HG02943 (cell line): ENCODE results near the gene AMPD2.

ENCODE experiments used
- ATAC-seq: cut with Tn5 transposase; IDR thresholded peaks from one replicate; pipeline ENCODE4 v1.9.1; 2021; ENCODE audit warnings: mild to moderate bottlenecking, low read depth, moderate library complexity; ENCODE audit not compliant: unreplicated experiment

Gene AMPD2

DNA sequence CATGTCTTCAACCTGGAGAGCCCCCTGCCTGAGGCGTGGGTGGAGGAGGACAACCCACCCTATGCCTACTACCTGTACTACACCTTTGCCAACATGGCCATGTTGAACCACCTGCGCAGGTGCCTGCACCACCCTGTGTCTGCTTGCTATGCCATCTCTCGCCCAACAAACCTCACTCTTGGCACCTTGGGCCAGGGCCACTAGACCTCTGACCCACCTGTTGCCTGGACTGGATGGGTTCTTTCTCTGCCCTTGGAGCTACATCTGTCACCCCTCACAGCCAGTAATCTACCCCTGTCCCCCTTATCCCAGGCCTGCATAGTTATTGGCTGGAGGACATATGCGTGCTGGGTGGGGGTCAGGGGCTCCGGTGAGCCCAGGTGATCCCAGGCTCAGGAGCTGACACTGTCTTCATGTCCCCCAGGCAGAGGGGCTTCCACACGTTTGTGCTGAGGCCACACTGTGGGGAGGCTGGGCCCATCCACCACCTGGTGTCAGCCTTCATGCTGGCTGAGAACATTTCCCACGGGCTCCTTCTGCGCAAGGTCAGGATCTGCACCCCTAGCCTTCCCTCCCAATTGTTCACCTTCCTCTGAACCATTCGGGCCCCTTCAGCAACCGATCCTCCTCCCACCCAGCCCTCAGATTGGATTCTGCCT lies 9.9 kb downstream of the AMPD2 start:
- ATAC-seq = no peak

DNA sequence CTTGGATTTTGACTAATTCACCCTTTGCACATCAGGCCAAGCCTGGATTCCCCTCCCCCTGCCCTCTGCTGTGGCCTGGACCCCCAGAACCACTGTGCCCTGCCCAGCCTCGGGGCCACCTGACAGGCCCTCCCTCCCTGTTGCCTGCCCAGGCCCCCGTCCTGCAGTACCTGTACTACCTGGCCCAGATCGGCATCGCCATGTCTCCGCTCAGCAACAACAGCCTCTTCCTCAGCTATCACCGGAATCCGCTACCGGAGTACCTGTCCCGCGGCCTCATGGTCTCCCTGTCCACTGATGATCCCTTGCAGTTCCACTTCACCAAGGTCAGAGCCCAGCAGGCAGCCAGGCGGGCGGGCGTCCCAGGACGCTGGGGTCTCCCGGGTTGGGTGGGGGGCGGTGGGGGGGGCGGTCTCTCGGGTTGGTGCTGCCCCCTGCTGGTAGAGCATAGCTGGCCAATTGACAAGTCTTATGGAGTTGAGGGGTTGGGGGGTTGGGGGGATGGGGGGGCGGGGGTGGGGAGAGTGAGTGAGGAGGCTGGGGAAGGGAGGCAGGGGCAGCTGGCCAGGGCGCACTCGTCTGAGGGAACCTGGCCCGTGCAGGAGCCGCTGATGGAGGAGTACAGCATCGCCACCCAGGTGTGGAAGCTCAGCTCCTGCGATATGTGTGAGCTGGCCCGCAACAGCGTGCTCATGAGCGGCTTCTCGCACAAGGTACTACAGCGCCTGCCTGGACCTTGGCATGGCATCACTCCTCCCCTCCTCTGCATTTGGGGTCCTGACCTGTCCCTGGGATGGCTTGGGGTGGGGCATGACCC lies 10.7 kb downstream of the AMPD2 start:
- ATAC-seq = no peak

DNA sequence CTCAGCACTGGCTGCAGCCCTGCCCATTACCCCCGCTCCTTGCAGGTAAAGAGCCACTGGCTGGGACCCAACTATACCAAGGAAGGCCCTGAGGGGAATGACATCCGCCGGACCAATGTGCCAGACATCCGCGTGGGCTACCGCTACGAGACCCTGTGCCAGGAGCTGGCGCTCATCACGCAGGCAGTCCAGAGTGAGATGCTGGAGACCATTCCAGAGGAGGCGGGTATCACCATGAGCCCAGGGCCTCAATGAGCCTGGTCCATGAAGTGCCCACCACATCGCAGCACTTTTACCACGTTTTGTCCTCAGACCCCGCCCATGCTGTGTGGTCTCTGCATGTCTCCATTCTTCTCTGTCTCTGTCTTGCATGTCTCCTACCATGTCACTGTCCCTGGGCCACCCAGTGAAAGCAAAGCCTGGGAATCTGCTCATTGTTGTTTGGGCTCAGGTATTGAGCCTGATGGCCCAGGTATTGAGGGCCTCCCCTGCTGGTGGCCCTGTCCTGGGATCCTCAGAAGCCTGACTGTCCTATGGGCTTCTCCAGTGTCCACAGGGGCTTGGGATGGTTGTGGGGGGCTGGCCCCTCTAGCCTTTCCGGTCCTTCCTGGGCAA lies 11.4 kb downstream of the AMPD2 start:
- no peak for ATAC-seq

DNA sequence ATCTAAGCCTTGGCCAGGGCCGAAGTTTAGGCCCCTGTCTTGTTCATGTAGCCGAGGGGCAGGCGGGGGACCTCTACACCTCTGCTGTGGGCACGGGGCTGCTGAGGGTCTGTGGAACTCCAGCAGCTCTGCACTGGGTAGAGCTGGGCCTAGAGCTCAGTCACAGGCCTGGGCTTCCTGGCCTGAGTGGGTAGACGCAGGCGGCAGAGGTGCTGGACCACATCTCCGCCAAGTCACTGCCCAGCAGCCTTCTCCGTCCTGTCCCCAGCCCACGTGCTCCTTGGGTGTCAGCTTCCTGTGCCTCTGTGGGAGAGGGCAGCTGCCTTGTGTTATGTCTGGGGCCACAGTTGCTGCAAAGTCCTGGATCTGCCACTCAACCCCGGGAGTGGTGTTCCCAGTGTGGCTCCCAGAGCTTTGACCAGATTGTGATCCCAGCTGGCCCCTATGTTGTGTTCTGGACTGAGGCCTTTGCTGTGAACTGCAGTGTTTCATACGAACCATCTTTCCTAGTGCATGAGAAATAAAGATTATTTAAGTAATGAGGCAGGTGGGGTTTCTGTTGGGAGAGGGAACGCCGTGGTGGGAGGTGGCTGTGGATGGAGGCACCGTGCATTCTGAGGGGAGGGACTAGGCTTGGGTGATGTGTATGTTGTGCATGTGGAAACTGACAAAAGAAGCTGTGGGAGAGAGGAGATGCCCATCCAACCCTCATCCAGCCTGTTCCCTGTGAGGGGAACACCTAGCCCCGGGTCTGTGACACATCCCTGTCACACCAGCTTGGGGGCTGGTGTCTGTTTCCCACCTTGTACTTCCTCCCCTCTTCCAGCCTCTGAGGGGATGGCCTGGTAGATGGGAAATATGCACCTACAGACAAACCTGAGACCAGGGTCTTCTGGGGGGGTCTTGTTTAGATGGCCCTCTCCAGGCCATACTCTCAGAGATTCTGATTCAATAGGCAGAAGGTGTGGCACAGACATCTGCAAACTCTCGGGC lies 12.2 kb downstream of the AMPD2 start:
- no peak for ATAC-seq

DNA sequence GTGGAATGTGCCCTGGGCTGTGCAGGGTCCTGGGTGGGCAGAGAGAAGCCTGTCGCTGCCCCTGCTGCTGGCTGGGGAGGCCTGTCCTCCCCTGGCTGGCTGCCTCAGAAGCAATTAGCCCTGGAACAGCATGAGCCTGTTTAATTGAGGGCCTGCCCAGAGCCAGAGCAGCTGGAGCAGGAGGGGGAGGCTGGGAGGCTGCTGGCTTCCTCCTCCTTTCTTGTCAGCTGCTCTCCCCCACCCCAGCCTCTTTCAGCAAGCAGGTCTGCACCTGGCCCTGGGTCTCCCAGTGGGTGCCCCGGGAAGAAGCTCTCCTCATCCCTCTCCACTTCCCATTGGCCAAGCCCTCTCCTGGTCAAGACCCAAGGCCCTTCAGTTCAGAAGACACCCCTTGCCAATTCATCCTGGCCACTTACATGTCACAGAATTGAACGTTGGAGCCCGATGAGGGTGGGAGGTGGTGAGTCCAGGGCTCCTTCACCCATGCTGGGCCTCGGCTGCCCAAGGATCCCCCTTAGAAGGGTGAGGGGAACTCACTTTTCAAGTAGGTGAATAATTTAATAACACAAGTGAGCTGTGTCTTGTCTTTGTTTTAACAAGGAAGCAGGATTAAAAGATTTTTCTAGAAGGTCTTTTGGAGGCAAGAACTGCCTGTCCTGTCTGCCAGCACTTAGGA lies 13.2 kb downstream of the AMPD2 start:
- no peak for ATAC-seq

DNA sequence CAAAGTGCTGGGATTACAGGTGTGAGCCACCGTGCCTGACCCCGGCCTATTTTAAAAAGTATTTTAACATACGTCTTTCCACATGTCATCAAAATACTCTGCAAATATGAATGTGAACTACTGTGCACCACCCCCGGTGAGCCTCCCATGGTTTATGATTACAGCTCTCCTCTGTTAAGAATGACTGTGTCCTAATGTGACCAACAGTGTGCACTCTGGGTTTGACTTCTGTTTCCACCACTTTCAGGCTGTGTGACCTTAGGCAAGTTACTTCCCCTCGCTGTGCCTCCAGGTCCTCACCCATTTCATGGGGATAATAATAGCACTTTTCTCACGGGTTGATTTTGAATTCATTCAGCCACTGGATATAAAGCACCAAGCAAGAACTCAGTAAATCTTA lies 14.7 kb downstream of the AMPD2 start:
- no peak for ATAC-seq

DNA sequence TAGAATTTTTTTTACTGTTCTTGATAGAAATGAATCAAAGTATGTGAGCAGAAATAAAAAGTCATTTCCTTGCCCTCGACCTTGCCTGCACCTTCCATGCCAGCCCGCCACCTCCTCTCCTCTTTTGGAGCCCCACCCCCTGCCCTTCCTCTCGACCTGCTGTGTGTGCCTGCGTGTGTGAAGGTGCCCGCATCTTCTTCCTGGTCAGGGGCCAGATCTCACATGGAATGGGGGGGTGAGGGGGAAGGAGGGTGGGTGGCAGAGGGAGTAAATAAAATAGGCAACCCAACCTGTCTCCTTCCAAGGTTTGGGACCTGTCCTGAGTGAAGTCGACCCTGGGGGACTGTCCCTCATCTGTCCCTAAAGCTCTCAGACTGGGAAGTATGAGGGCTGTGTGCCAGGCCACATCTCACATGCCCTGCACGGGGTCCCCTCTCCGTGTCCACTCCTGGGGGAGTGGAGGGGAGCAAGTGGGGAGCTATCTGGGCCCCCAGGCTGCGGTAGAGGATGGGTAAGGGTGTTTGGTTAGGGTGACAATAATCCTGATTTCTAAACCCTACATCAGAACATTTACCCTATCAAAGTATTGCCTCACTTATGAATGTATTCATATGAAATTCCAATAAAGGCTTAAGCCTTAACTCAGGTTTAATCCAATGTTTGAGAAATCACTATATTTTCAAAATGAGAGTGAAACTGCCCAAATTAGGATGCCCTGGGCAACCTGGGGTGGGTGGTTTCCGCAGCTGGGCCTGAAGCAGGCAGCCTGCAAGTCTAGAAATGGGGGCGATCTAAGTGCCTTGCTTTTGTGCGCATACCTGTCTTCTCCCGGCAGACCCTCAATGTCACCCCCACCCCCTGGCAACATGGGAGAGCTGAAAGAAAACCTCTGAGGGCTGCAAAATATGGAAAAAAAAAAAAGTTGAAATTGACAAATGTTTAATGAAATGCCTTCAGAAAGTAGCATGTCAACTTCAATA lies 15.4 kb downstream of the AMPD2 start:
- no peak for ATAC-seq

DNA sequence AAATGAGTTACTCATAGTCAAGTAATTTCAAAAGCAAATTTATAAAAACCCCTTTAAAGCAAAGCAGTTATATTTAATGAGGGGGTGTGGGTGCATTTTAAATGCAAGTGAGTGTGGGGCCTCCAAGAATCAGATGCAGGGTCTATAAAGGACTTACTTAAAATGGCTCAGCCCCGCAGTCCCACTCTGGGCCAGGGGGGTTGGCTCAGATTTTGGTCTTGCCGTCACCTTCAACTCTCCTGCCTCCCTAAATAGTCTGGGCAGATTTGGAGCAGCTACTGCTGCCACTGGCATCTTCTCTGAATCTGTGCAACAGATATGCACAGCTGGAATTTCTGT lies 16.2 kb downstream of the AMPD2 start:
- ATAC-seq = no peak

DNA sequence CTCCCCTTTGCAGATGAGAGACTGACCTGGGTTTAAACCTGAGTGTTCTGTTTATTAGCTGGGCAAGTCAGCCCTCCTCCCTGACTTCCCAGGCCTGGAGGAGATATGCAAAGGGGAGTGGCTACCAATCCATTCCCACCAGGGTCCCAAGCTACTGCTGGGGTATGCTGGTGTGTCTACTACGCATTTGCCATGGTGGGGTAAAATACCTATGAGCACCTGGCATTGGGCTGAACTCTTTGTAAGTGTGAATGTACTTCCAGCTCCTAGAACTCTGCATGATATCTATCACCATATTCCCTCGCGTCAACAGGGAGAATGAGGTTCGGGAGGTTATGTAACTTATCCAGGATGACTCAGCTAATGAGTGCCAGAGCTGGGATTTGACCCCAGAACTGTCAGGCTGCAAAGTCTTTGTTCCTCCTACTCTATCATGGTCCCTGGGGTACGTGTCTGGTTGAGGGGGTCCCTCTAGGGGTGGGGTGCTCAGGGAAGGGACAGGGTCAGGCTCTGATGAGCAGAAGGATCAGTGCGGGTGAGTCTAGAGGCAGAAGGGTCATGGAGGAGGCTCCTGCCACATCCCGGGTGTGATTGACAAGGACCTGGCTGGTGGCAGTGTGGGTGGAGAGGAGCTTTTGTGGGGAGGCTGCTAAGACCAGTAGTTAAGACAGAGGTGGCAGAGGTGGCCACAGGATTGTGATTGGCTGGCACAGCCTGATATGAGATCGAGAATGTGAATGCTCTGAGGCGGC lies 16.7 kb downstream of the AMPD2 start:
- no peak for ATAC-seq

DNA sequence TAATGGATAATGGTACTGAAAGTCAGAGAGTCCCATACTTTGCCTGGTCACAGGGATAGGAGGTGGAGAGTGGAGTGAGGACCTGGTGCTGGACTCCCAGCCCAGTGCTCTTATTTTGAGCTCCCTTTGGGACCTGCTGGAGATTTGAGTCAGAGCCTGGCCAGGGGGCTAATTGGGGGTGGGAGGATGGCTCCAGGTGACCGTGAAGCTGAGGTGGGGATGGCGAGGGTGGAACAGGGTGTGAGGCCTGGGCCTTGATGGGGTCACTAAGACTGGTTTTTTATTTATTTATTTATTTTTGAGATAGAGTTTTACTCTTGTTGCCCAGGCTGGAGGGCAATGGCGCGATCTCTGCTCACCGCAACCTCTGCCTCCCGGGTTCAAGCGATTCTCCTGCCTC lies 17.8 kb downstream of the AMPD2 start:
- no peak for ATAC-seq

DNA sequence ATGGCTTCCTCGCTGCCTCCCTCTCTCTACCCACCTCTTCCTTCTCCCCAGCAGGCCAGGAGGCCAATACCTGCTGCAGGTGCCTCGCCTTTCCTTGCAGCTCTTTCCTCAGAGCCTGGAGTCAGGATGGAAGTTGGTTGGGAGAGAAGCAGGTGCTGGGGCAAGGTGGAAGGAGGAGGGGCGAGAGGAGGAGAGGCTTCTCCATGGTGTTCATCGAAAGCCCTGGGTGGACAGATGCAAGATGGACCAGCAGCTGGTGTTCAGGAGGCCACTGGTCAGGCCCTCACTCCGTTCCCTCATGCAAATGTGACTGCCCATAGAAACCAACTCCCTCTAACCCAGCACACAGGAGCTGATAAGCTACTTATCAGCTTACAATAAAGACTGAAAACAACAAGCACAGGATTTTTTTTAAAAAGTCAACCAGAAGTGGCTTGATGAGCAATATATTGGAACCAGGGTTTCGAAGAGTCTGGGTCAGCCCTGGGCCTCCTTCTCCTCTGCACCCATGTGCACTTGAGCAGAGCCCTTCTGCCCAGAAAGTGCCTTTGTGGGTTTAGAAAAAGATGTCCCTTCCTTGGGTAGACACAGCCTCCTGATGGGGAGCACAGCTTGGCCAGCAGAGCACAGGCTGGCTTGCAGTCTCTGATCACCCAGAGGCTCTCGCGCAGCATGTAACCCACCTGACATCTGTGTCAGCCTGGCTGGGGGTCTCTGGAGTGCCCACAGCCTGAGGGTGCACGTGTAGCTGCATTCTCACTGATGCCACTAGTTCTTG lies 19.6 kb downstream of the AMPD2 start:
- ATAC-seq = no peak

DNA sequence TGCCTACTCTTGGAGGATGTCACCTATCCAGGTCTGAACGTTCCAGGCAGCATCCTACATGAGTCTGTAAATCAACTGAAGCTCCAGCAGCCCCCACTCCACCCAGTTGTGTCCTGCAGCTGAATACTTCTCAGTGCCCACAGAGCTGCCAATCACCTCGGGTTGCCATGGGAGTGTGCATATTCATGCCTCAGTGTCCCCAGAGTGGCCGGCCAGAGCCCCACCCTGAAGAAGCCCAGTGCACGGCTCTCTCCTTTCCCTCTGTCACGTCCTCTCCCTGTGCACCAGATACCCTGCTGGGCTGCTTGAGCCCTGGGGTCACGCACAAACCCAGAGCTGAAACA lies 20.2 kb downstream of the AMPD2 start:
- ATAC-seq = no peak

DNA sequence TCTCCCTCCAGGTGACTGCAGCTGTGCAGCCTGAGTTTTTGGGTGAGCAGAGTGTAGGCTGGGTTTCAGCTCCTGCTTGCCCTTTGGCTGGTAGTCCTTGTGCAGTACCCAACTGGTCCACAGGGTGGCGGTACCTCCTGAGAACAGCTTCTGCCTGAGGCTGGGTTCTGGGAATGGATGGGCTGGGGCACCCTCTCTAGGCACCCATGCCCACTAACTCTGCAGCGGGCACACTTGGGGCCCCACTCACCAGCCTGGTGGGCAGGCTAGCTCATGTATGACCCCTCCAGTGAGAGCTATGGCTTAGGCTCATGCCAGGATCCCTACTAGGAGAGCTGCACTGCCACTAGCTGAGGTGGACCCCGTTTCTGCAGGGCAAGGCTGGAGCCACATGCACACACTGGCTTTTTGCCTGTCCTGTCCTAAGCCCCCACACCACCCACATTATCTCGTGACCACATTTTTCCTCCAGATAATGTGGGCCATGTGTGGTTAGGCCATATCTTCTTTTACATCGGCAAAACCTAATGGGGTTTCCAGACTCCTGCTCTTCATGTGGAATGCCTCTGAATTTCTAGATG lies 20.7 kb downstream of the AMPD2 start:
- ATAC-seq = peak; percentile 59

DNA sequence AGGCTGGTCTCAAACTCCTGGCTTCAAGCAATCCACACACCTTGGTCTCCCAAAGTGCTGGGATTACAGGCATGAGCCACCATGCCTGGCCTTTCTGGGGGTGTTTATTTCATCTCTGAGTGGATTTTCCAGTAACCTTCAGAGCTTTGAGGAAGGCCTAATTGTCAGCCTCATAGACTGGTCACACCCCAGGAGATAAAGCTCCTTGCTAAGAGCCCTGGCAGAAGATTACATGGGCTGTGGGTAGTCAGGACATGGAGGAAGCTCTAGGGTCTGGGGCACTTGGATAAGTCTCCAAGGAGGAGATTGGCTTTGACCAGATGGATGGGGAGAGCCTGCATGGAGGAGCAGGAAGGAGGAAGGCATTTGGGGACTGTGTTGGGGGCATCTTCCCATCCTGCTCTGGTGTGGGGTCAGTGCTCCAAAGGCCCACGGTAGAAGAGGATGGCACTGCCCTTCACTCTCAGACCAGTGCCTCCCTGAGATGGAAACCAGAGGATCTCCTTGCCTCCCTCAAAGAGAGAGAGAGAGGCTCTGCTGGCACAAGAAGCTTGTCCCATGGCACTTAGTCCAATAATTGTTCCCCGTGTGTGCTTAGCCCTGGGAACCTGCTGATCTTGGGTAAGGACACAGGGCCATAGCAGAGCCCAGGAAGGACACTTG lies 21.6 kb downstream of the AMPD2 start:
- no peak for ATAC-seq

DNA sequence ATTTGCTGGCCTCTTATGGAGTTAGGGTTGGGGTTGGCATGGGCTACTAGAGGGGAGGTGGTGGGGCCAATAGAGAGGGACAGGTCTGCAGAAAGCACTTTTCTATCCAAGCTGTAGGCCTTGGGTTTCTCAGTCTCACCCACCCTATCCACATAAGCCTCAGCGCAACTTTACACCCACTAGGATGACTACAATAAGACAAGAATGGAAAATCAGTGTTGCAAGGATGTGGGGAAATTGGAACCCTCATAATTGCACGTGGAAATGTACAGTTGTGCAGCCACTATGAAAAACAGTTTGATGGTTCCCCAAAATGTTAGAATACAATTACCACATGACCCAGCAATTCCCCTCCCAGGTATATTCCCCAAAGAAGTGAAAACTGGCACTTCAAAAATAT lies 22.2 kb downstream of the AMPD2 start:
- no peak for ATAC-seq

DNA sequence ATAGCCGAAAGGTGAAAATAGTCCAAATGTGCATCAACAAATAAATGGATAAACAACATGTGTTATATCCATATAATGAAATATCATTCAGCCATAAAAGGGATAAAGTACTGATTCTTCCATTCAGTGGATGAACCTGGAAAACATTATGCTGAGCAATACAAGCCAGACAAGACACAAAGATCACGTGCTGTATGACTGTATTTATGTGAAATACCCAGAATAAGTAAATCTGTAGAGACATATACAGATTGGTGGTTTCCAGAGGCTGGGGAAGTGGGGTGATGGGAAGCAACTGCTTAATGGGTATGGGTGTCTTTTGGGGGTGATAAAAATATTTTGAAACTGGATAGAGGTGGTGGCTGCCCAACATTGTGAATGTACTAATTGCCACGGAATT lies 23.0 kb downstream of the AMPD2 start:
- no peak for ATAC-seq
